Astrocyte (in vitro differentiated cells and primary cell): ENCODE data around the gene PPP2R3B. TPM values are rescaled to one million over a fixed set of nuclear protein-coding genes. Genes with fewer than 3 reads are reported as not detected.
"Not testable (repeated sequence)": the region's sequence is repeated elsewhere in the genome, so short reads cannot be mapped to it uniquely, and the experiment has no call there.

ENCODE experiments used
- DNase-seq: peaks from one replicate; pipeline ENCODE4 v3.0.0-alpha.2; 2010; ENCODE audit warnings: low read depth
- FAIRE-seq: peaks from 2 replicates; lab custom pipeline; 2011; peaks lifted over from hg19 to GRCh38; lab: Jason Lieb, UNC
- H2AFZ ChIP-seq: 2 replicates; pipeline ENCODE4 v1.6.0; 2012; ENCODE audit warnings: low read depth, low read length, inconsistent platforms
- H3K27ac ChIP-seq: 2 replicates; pipeline ENCODE4 v1.5.1; 2011; ENCODE audit warnings: low read depth, low read length, inconsistent platforms
- H3K27me3 ChIP-seq: 2 replicates; pipeline ENCODE4 v1.6.0; 2011; ENCODE audit warnings: low read length, inconsistent platforms; ENCODE audit not compliant: insufficient read depth
- H3K36me3 ChIP-seq: 2 replicates; pipeline ENCODE4 v1.5.1; 2011; ENCODE audit warnings: low read length, inconsistent platforms; ENCODE audit not compliant: insufficient read depth
- H3K4me1 ChIP-seq: 2 replicates; pipeline ENCODE4 v1.5.1; 2011; ENCODE audit warnings: low read length, inconsistent platforms; ENCODE audit not compliant: insufficient read depth
- H3K4me2 ChIP-seq: 2 replicates; pipeline ENCODE4 v1.6.0; 2012; ENCODE audit warnings: low read length, inconsistent platforms
- H3K4me3 ChIP-seq: 2 replicates; pipeline ENCODE4 v1.5.1; 2011; ENCODE audit warnings: low read depth, mild to moderate bottlenecking, low read length, inconsistent platforms; ENCODE audit not compliant: insufficient read depth
- H3K79me2 ChIP-seq: 2 replicates; pipeline ENCODE4 v1.6.0; 2012; ENCODE audit warnings: mild to moderate bottlenecking, low read length, inconsistent platforms; ENCODE audit not compliant: insufficient read depth
- H3K9ac ChIP-seq: 2 replicates; pipeline ENCODE4 v1.6.0; 2012; ENCODE audit warnings: mild to moderate bottlenecking, low read length, inconsistent platforms
- H3K9me3 ChIP-seq: 2 replicates; pipeline ENCODE4 v1.5.1; 2012; ENCODE audit warnings: low read depth, mild to moderate bottlenecking, low read length, inconsistent platforms; ENCODE audit not compliant: insufficient read depth
- H4K20me1 ChIP-seq: 2 replicates; pipeline ENCODE4 v1.6.0; 2012; ENCODE audit warnings: low read length, inconsistent platforms; ENCODE audit not compliant: insufficient read depth
- H3K27ac Mint-ChIP-seq: one replicate; pipeline ENCODE4 v1.8.0; 2021; ENCODE audit warnings: mild to moderate bottlenecking, mixed read lengths; ENCODE audit not compliant: unreplicated experiment
- H3K27me3 Mint-ChIP-seq: one replicate; pipeline ENCODE4 v1.8.0; 2021; ENCODE audit warnings: low read depth, mixed read lengths; ENCODE audit not compliant: unreplicated experiment
- H3K36me3 Mint-ChIP-seq: one replicate; pipeline ENCODE4 v1.8.0; 2021; ENCODE audit warnings: low read depth, mixed read lengths; ENCODE audit not compliant: unreplicated experiment
- H3K4me1 Mint-ChIP-seq: one replicate; pipeline ENCODE4 v1.8.0; 2021; ENCODE audit warnings: low read depth, mixed read lengths; ENCODE audit not compliant: unreplicated experiment
- H3K4me3 Mint-ChIP-seq: one replicate; pipeline ENCODE4 v1.8.0; 2021; ENCODE audit warnings: mild to moderate bottlenecking, moderate library complexity, mixed read lengths; ENCODE audit not compliant: unreplicated experiment
- H3K9me3 Mint-ChIP-seq: one replicate; pipeline ENCODE4 v1.8.0; 2021; ENCODE audit warnings: mild to moderate bottlenecking, mixed read lengths; ENCODE audit not compliant: unreplicated experiment
- CTCF ChIP-seq: IDR thresholded peaks from 2 replicates; pipeline ENCODE4 v1.5.1; 2011; ENCODE audit warnings: low read depth, mild to moderate bottlenecking, inconsistent platforms, low read length, moderate library complexity; ENCODE audit not compliant: insufficient read depth
- EZH2 ChIP-seq: IDR thresholded peaks from 2 replicates; pipeline ENCODE4 v1.6.1; 2012; ENCODE audit warnings: mild to moderate bottlenecking, low read length, inconsistent platforms; ENCODE audit not compliant: insufficient read depth
- total RNA-seq: library from RNA; stranded (reverse); gene quantifications from 2 replicates; pipeline ENCODE4 v1.2.1, GENCODE V29; 2021

Gene PPP2R3B
- total RNA-seq, 1 donor from 2014 or later: 44.7 TPM

GRCh38 chrX:418927-419729, 32.4 kb upstream of the PPP2R3B start:
- Mint-ChIP-seq H3K4me1 (no peaks in the 10 kb centered on the region), H3K36me3 (peaks cover 2% of the 10 kb centered on the region), H3K27ac (no peak overlapping the region), H3K27me3 (peaks cover 3% of the 10 kb centered on the region), H3K9me3 (peaks cover 7% of the 10 kb centered on the region), H3K4me3 (no peak overlapping the region)
- H3K4me2 ChIP-seq: no peak overlapping the region
- no peaks in the 10 kb centered on the region for H3K9me3 ChIP-seq
- no peak overlapping the region for H2AFZ ChIP-seq
- no peaks in the 10 kb centered on the region for H3K79me2 ChIP-seq
- TF ChIP-seq CTCF (no peak), EZH2 (no peak)
- H3K4me3 ChIP-seq: no peak overlapping the region
- DNase-seq: no peak
- no peaks in the 10 kb centered on the region for H3K4me1 ChIP-seq
- H3K9ac ChIP-seq: no peak overlapping the region
- no peaks in the 10 kb centered on the region for H3K36me3 ChIP-seq
- FAIRE-seq: no peak
- H3K27me3 ChIP-seq: no peaks in the 10 kb centered on the region
- H4K20me1 ChIP-seq: no peaks in the 10 kb centered on the region
- H3K27ac ChIP-seq: no peak overlapping the region

GRCh38 chrX:415498-415897, 28.8 kb upstream of the PPP2R3B start:
- not testable (repeated sequence) for H3K4me3 ChIP-seq, FAIRE-seq, H3K27me3 ChIP-seq, H3K4me3 Mint-ChIP-seq, H3K27ac Mint-ChIP-seq, H3K9ac ChIP-seq, H3K27me3 Mint-ChIP-seq, H3K27ac ChIP-seq, H3K36me3 ChIP-seq, H3K4me1 ChIP-seq, H4K20me1 ChIP-seq, H3K79me2 ChIP-seq, DNase-seq, H3K9me3 Mint-ChIP-seq, H3K36me3 Mint-ChIP-seq, H3K4me2 ChIP-seq, H3K9me3 ChIP-seq, H2AFZ ChIP-seq, H3K4me1 Mint-ChIP-seq

GRCh38 chrX:413322-414201, 26.9 kb upstream of the PPP2R3B start:
- TF ChIP-seq EZH2 (no peak), CTCF (peak; percentile 17)
- Mint-ChIP-seq H3K9me3 (peaks cover 6% of the 10 kb centered on the region), H3K4me3 (no peak overlapping the region), H3K27me3 (peaks cover 3% of the 10 kb centered on the region), H3K27ac (peak overlapping the region; percentile 34), H3K4me1 (peaks cover 5% of the 10 kb centered on the region), H3K36me3 (peaks cover 2% of the 10 kb centered on the region)
- H3K27ac ChIP-seq: peak overlapping the region; percentile 2
- peak overlapping the region; percentile 88 for H3K4me2 ChIP-seq
- DNase-seq (peak; percentile 45), FAIRE-seq (no peak)
- peak overlapping the region; percentile 63 for H3K9ac ChIP-seq
- peak overlapping the region; percentile 80 for H2AFZ ChIP-seq
- H3K27me3 ChIP-seq: no peaks in the 10 kb centered on the region
- no peaks in the 10 kb centered on the region for H3K79me2 ChIP-seq
- no peaks in the 10 kb centered on the region for H3K9me3 ChIP-seq
- no peaks in the 10 kb centered on the region for H4K20me1 ChIP-seq
- peak overlapping the region; percentile 44 for H3K4me3 ChIP-seq
- no peaks in the 10 kb centered on the region for H3K36me3 ChIP-seq
- peaks cover 5% of the 10 kb centered on the region for H3K4me1 ChIP-seq
